HG02763 (cell line): ENCODE data around the gene RASA1.

Source experiments
- ATAC-seq: cut with Tn5 transposase; IDR thresholded peaks from one replicate; pipeline ENCODE4 v1.9.1; 2021; ENCODE audit warnings: mild to moderate bottlenecking, moderate library complexity; ENCODE audit not compliant: unreplicated experiment

Gene RASA1

GRCh38 chr5:87438231-87438630, 170.5 kb downstream of the RASA1 start:
- no peak for ATAC-seq
